PC-9 (cell line): ENCODE results near the gene LSM11. TPM values are rescaled to one million over a fixed set of nuclear protein-coding genes. Genes with fewer than 3 reads are reported as not detected.

Experiments
- BruUV-seq: library from RNA; stranded (reverse); fragments of 400-500 nt; replicated peaks from 2 replicates; lab custom pipeline; 2021; lab: Mats Ljungman, UMichigan
- CTCF ChIA-PET: fragments of 300-600 bp; sonication (Branson Sonifier 250); formaldehyde crosslinking; loops from one replicate; lab custom pipeline; 2022; ENCODE audit warnings: antibody characterized with exemption; lab: Charles Lee
- POLR2A ChIA-PET: fragments of 300-600 bp; sonication (Branson Sonifier 250); formaldehyde crosslinking; loops from one replicate; lab custom pipeline; 2022; ENCODE audit warnings: antibody characterized with exemption; ENCODE audit not compliant: unreplicated experiment; lab: Charles Lee
- DNase-seq, 2 experiments: peaks; one replicate each; pipeline versions ENCODE4 v3.0.0 to v3.0.0-alpha.2; 2015 to 2022; ENCODE audit warnings: mixed read lengths in 1 of 2
- H2AFZ ChIP-seq: fragments of 200-600 bp; sonication (generic); 2 replicates; pipeline ENCODE4 v1.8.1; 2017; ENCODE audit warnings: antibody characterized with exemption
- H3F3A ChIP-seq: fragments of 200-600 bp; sonication (generic); 2 replicates; pipeline ENCODE4 v1.8.1; 2017; ENCODE audit warnings: antibody characterized with exemption, mild to moderate bottlenecking, low read depth; ENCODE audit not compliant: insufficient read depth
- H3K27ac ChIP-seq: fragments of 200-600 bp; sonication (generic); 2 replicates; pipeline ENCODE4 v1.6.1; 2016; ENCODE audit warnings: mixed run types
- H3K27me3 ChIP-seq: fragments of 200-600 bp; sonication (generic); 2 replicates; pipeline ENCODE4 v1.6.1; 2016; ENCODE audit warnings: low read depth, mixed run types; ENCODE audit not compliant: insufficient read depth
- H3K36me3 ChIP-seq: fragments of 200-600 bp; sonication (generic); 2 replicates; pipeline ENCODE4 v1.6.1; 2016; ENCODE audit warnings: low read depth, mixed run types
- H3K4me1 ChIP-seq: fragments of 200-600 bp; sonication (generic); replicated peaks from 2 replicates; pipeline ENCODE4 v1.6.1; 2016; ENCODE audit warnings: mixed run types; ENCODE audit not compliant: insufficient read depth
- H3K4me2 ChIP-seq: fragments of 200-600 bp; sonication (generic); 2 replicates; pipeline ENCODE4 v1.6.1; 2017; ENCODE audit warnings: mixed run types
- H3K4me3 ChIP-seq: fragments of 200-600 bp; sonication (generic); 2 replicates; pipeline ENCODE4 v1.6.1; 2016; ENCODE audit warnings: mixed run types
- H3K79me2 ChIP-seq: fragments of 200-600 bp; sonication (generic); 2 replicates; pipeline ENCODE4 v1.6.1; 2017; ENCODE audit warnings: low read depth, mixed run types
- H3K9me2 ChIP-seq: fragments of 200-600 bp; sonication (generic); 2 replicates; pipeline ENCODE4 v1.8.1; 2017; ENCODE audit warnings: mild to moderate bottlenecking; ENCODE audit not compliant: insufficient read depth
- H3K9me3 ChIP-seq: fragments of 200-600 bp; sonication (generic); 2 replicates; pipeline ENCODE4 v1.8.1; 2016; ENCODE audit warnings: low read depth; ENCODE audit not compliant: insufficient read depth
- H4K20me1 ChIP-seq: fragments of 200-600 bp; sonication (generic); 2 replicates; pipeline ENCODE4 v1.8.1; 2017; ENCODE audit not compliant: insufficient read depth
- EZH2 ChIP-seq: fragments of 200-600 bp; sonication (generic); IDR thresholded peaks from 2 replicates; pipeline ENCODE4 v1.8.0; 2017; ENCODE audit warnings: antibody characterized with exemption, low read depth
- intact Hi-C: fragments of 100-400 bp; cut with micrococcal nuclease; formaldehyde crosslinking; loops from one replicate; pipeline ENCODE4 v1.10.0; 2022; ENCODE audit not compliant: unreplicated experiment
- total RNA-seq: library from RNA; stranded (reverse); gene quantifications from 2 replicates; pipeline ENCODE4 v1.2.3, GENCODE V29; 2021
- TF ChIP-seq, protein P1 (sequence below): fragments of 200-600 bp; sonication (generic); conservative IDR thresholded peaks from 2 replicates; pipeline ENCODE4 v1.6.1; 2017; ENCODE audit warnings: mixed run types, antibody characterized with exemption, mild to moderate bottlenecking, moderate library complexity

The LSM11 gene
- total RNA-seq, 1 experiment from 2014 or later = 1.9 TPM

GRCh38 chr5:157729858-157730257 lies 13.7 kb upstream of the LSM11 start:
- no peak overlapping the region for H3K4me3 ChIP-seq
- H3K36me3 ChIP-seq = peaks cover 7% of the 10 kb centered on the region; the same call in 1 of the 2 replicates
- CTCF ChIA-PET = no interaction called here
- no peak overlapping the region for H2AFZ ChIP-seq
- peaks cover 17% of the 10 kb centered on the region for H3K79me2 ChIP-seq
- DNase-seq = no peak
- no peak overlapping the region for H3K4me2 ChIP-seq
- TF ChIP-seq, protein P1, sequence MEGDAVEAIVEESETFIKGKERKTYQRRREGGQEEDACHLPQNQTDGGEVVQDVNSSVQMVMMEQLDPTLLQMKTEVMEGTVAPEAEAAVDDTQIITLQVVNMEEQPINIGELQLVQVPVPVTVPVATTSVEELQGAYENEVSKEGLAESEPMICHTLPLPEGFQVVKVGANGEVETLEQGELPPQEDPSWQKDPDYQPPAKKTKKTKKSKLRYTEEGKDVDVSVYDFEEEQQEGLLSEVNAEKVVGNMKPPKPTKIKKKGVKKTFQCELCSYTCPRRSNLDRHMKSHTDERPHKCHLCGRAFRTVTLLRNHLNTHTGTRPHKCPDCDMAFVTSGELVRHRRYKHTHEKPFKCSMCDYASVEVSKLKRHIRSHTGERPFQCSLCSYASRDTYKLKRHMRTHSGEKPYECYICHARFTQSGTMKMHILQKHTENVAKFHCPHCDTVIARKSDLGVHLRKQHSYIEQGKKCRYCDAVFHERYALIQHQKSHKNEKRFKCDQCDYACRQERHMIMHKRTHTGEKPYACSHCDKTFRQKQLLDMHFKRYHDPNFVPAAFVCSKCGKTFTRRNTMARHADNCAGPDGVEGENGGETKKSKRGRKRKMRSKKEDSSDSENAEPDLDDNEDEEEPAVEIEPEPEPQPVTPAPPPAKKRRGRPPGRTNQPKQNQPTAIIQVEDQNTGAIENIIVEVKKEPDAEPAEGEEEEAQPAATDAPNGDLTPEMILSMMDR = no peak
- TF ChIP-seq EZH2 = no peak
- no peaks in the 10 kb centered on the region for H3K9me3 ChIP-seq
- 0 out of 2 replicates have a peak, but pooled peaks cover 4% of the 10 kb centered on the region for H3K4me1 ChIP-seq
- H3F3A ChIP-seq = no peaks in the 10 kb centered on the region; the same call in 1 of the 2 replicates
- POLR2A ChIA-PET = no interaction called here
- H3K27me3 ChIP-seq = no peaks in the 10 kb centered on the region
- intact Hi-C loops = loop anchor here (2.0 kb wide), 1 partner anchor 587 kb away; the partner anchor contains the start of gene MED7
- no peaks in the 10 kb centered on the region for H4K20me1 ChIP-seq
- H3K9me2 ChIP-seq = no peaks in the 10 kb centered on the region
- no peak overlapping the region for H3K27ac ChIP-seq
- no TSS peak for BruUV-seq

- ChIA-PET CTCF (interaction anchor here (0.6 to 2.7 kb wide), 2 partner anchors 12 to 341 kb away, joined by 11 to 14 read pairs; partner anchors contain the start of gene LSM11), POLR2A (interaction anchor here (0.6 to 1.1 kb wide), 3 partner anchors 162 to 402 kb away, joined by 3 to 12 read pairs (median 5); no protein-coding TSS in a partner anchor)
- no peaks in the 10 kb centered on the region for H3K9me3 ChIP-seq
- no peak for DNase-seq
- no peaks in the 10 kb centered on the region for H3K27me3 ChIP-seq
- peak overlapping the region; percentile 80 for H3K27ac ChIP-seq
- no peak for TF ChIP-seq EZH2
- TF ChIP-seq, protein P1 = no peak
- peaks cover 7% of the 10 kb centered on the region; the same call in 1 of the 2 replicates for H3K36me3 ChIP-seq
- peak overlapping the region; percentile 69 for H3K4me3 ChIP-seq
- BruUV-seq = no TSS peak
- no peaks in the 10 kb centered on the region for H3K9me2 ChIP-seq
- H3K79me2 ChIP-seq = peaks cover 17% of the 10 kb centered on the region
- intact Hi-C loops = loop anchor here (1.0 to 2.0 kb wide), 2 partner anchors 341 to 588 kb away; partner anchors contain the start of gene MED7
- no peaks in the 10 kb centered on the region; the same call in 1 of the 2 replicates for H3F3A ChIP-seq
- H4K20me1 ChIP-seq = no peaks in the 10 kb centered on the region
- H2AFZ ChIP-seq = peak overlapping the region; percentile 78; the same call in 1 of the 2 replicates
- H3K4me1 ChIP-seq = 0 out of 2 replicates have a peak, but pooled peaks cover 4% of the 10 kb centered on the region
- peak overlapping the region; percentile 93 for H3K4me2 ChIP-seq
These were observed 12.6 kb upstream of the LSM11 start for GRCh38 chr5:157730900-157731271.

DNA sequence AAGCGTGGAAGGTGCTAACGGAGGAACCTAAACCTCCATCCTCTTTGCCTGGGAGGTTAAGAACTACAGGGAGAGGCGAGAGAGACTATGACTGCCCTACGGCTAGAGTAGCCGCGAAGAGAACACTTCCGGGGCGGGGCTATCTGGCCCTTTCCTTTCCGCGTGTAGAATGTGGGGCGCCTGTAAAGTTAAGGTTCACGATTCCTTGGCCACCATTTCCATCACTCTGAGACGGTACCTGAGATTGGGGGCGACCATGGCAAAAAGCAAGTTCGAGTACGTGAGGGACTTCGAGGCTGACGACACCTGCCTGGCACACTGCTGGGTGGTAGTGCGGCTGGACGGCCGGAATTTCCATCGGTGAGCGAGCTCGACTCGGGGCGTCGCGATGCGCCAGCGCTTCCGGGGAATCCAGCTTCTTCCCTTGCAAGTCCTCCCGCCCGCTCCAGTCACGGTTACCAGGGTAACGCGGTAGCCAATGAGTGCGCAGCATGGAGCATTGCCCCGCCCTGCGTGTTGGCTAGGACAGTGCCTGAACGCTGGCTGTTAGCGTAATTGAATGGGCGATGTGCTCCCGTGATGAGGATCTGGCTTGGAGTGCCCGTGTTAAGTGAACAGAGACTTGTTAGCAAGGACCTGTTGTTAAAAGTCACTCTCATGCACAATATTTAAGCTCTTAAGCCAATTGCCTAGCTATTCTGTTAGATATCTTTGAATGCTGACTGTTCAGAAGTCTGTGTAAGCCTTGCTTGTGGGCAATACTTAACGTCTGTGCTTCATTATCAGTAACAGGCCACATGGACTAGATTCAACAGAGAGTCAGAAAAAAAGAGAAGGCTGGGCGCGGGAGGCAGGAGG lies 12.0 kb upstream of the LSM11 start, which contains the start of gene THG1L:
Gene THG1L (plus strand): TSS at position 149 of the 858 bp plus-strand sequence. CDS start 21 bp downstream, at position 170.
- H3K4me1 ChIP-seq = 0 out of 2 replicates have a peak, but pooled peaks cover 4% of the 10 kb centered on the region
- H3K9me3 ChIP-seq = no peaks in the 10 kb centered on the region
- H3K9me2 ChIP-seq = no peaks in the 10 kb centered on the region
- peak within 1 kb of the TSS; percentile 78 for H2AFZ ChIP-seq
- no peak for TF ChIP-seq EZH2
- TF ChIP-seq, protein P1 = no peak
- peak; percentile 94 to 98 for DNase-seq
- TSS peak; percentile 89 for BruUV-seq
- no peaks in the 10 kb centered on the region for H4K20me1 ChIP-seq
- peak within 1 kb of the TSS; percentile 80 for H3K27ac ChIP-seq
- peaks cover 7% of the 10 kb centered on the region; the same call in 1 of the 2 replicates for H3K36me3 ChIP-seq
- intact Hi-C loops = loop anchor here (1.0 to 2.0 kb wide), 2 partner anchors 341 to 589 kb away; partner anchors contain the start of gene MED7
- ChIA-PET POLR2A (interaction anchor here (0.5 to 1.1 kb wide), 7 partner anchors 18 to 403 kb away, joined by 3 to 12 read pairs (median 5); no protein-coding TSS in a partner anchor), CTCF (interaction anchor here (2.7 kb wide), 1 partner anchor 12 kb away, joined by 14 read pairs; the partner anchor contains the start of gene LSM11)
- peak within 1 kb of the TSS; percentile 93 for H3K4me2 ChIP-seq
- no peaks in the 10 kb centered on the region for H3K27me3 ChIP-seq
- H3K4me3 ChIP-seq = peak within 1 kb of the TSS; percentile 69
- peaks cover 17% of the 10 kb centered on the region for H3K79me2 ChIP-seq
- no peaks in the 10 kb centered on the region; the same call in 1 of the 2 replicates for H3F3A ChIP-seq
